K562 (cell line): Measurements from ENCODE around the gene MRPL2. TPM values are rescaled to one million over a fixed set of nuclear protein-coding genes. Genes with fewer than 3 reads are reported as not detected.

Experiments used
- ATAC-seq: fragments of 200-7000 bp; cut with Tn5 transposase; 3 replicates; pipeline ENCODE4 v1.9.1; 2020; ENCODE audit warnings: moderate library complexity
- BruUV-seq: library from RNA; stranded (reverse); fragments of 400-500 nt; replicated peaks from 2 replicates; lab custom pipeline; 2021; lab: Mats Ljungman, UMichigan
- CTCF ChIA-PET: fragments of 300-600 bp; formaldehyde crosslinking; extraction: SDS; loops from one replicate; lab custom pipeline; 2021; ENCODE audit warnings: low intra/inter-chr PET ratio; lab: Yijun Ruan, JAX
- POLR2A ChIA-PET: fragments of 300-600, 350-650 bp; sonication (Branson Sonifier 250); formaldehyde crosslinking; extraction: SDS; loops from one replicate; lab custom pipeline; 2021; ENCODE audit warnings: antibody characterized with exemption, inconsistent platforms; lab: Yijun Ruan, JAX
- DNase-seq, 4 experiments: peaks; one replicate each; pipeline versions ENCODE4 v3.0.0 to v3.0.0-alpha.2; 2011 to 2018; ENCODE audit warnings: low spot score in 3 of 4, mixed read lengths in 3 of 4; ENCODE audit errors: extremely low read depth in 1 of 4
- FAIRE-seq: peaks from 2 replicates; lab custom pipeline; 2011; peaks lifted over from hg19 to GRCh38; lab: Jason Lieb, UNC
- H2AFZ ChIP-seq: 2 replicates; pipeline ENCODE4 v1.6.0; 2011; ENCODE audit warnings: low read depth, low read length, control low read depth, inconsistent platforms
- H3K27ac ChIP-seq: fragments of 200-600 bp; 3 replicates; pipeline ENCODE4 v1.8.0; 2011; ENCODE audit warnings: low read depth, mild to moderate bottlenecking, control low read depth, inconsistent platforms, low read length, moderate library complexity, mixed read lengths; ENCODE audit errors: extremely low read depth
- H3K27me3 ChIP-seq, 2 experiments: fragments of 300-600 bp in 1 of 2; 2 replicates in 1 of 2; 3 replicates in 1 of 2; pipeline versions ENCODE4 v1.6.0 to v1.8.0; 2011; ENCODE audit warnings: inconsistent platforms in 2 of 2, low read length in 2 of 2, mild to moderate bottlenecking in 1 of 2, mixed read lengths in 1 of 2, moderate library complexity in 1 of 2; ENCODE audit not compliant: control insufficient read depth in 2 of 2, insufficient read depth in 2 of 2
- H3K36me3 ChIP-seq: fragments of 300-600 bp; 3 replicates; pipeline ENCODE4 v1.8.0; 2011; ENCODE audit warnings: mild to moderate bottlenecking, low read length, inconsistent platforms; ENCODE audit not compliant: control insufficient read depth, insufficient read depth
- H3K4me1 ChIP-seq, 2 experiments: fragments of 200-600 bp in 1 of 2; replicated peaks in 1 of 2; 2 replicates in 1 of 2; 3 replicates in 1 of 2; pipeline versions ENCODE4 v1.5.1 to v1.8.0; 2011; ENCODE audit warnings: inconsistent platforms in 2 of 2, low read length in 2 of 2, mild to moderate bottlenecking in 1 of 2, mixed read lengths in 1 of 2, moderate library complexity in 1 of 2; ENCODE audit not compliant: control insufficient read depth in 2 of 2, insufficient read depth in 2 of 2
- H3K4me2 ChIP-seq: 2 replicates; pipeline ENCODE4 v1.6.1; 2011; ENCODE audit warnings: low read length, control low read depth, inconsistent platforms, mixed read lengths; ENCODE audit not compliant: insufficient read depth
- H3K4me3 ChIP-seq: fragments of 200-600 bp; sonication (generic), shearing (Covaris generic); 2 replicates; pipeline ENCODE4 v1.5.1; 2016; ENCODE audit warnings: control low read depth, inconsistent platforms
- H3K79me2 ChIP-seq: fragments of 200-600 bp; 3 replicates; pipeline ENCODE4 v1.8.0; 2011; ENCODE audit warnings: low read length, inconsistent platforms; ENCODE audit not compliant: control insufficient read depth, insufficient read depth
- H3K9ac ChIP-seq, 2 experiments: 2 replicates each; pipeline versions ENCODE4 v1.6.0 to v1.6.1; 2011; ENCODE audit warnings: low read depth in 2 of 2, low read length in 2 of 2, control low read depth in 1 of 2, inconsistent platforms in 1 of 2, mild to moderate bottlenecking in 1 of 2, mixed read lengths in 1 of 2; ENCODE audit not compliant: insufficient read depth in 1 of 2
- H3K9me1 ChIP-seq: one replicate; pipeline ENCODE4 v1.6.0; 2011; ENCODE audit warnings: inconsistent platforms, mild to moderate bottlenecking, low read length, moderate library complexity; ENCODE audit not compliant: control insufficient read depth, insufficient read depth
- H3K9me3 ChIP-seq: replicated peaks from 2 replicates; pipeline ENCODE4 v1.5.1; 2011; ENCODE audit warnings: low read depth, low read length, inconsistent platforms; ENCODE audit not compliant: control insufficient read depth, insufficient read depth
- H4K20me1 ChIP-seq: replicated peaks from 2 replicates; pipeline ENCODE4 v1.6.1; 2011; ENCODE audit warnings: low read length, inconsistent platforms, mixed read lengths; ENCODE audit not compliant: control insufficient read depth, insufficient read depth
- ATF4 ChIP-seq: fragments of 450-650 bp; formaldehyde crosslinking; IDR thresholded peaks from 2 replicates; pipeline ENCODE4 v1.4.0; 2022; ENCODE audit warnings: mild to moderate bottlenecking, moderate library complexity
- CBX3 ChIP-seq, 2 experiments: IDR thresholded peaks; 1 replicate in 1 of 2; 2 replicates in 1 of 2; pipeline ENCODE4 v1.6.1; 2012; ENCODE audit warnings: inconsistent platforms in 2 of 2, low read length in 2 of 2, borderline replicate concordance in 1 of 2, control low read depth in 1 of 2
- DACH1 ChIP-seq: fragments of 450-650 bp; IDR thresholded peaks from 2 replicates; pipeline ENCODE4 v1.6.1; 2018; ENCODE audit not compliant: partially characterized antibody
- ELK1 ChIP-seq: sonication (generic); formaldehyde crosslinking; IDR thresholded peaks from 2 replicates; pipeline ENCODE4 v1.8.1; 2022; ENCODE audit warnings: missing genetic modification reagents
- HNRNPUL1 ChIP-seq: fragments of 200-400 bp; formaldehyde crosslinking; IDR thresholded peaks from 2 replicates; pipeline ENCODE4 v1.6.1; 2017; ENCODE audit warnings: low read length
- PCBP1 ChIP-seq: fragments of 200-400 bp; formaldehyde crosslinking; IDR thresholded peaks from 2 replicates; pipeline ENCODE4 v1.6.1; 2018; ENCODE audit warnings: mild to moderate bottlenecking, low read depth, low read length; ENCODE audit not compliant: poor library complexity, severe bottlenecking
- PCBP2 ChIP-seq: fragments of 200-400 bp; formaldehyde crosslinking; IDR thresholded peaks from 2 replicates; pipeline ENCODE4 v1.6.1; 2018; ENCODE audit warnings: low read length, low read depth, mild to moderate bottlenecking, moderate library complexity; ENCODE audit not compliant: poor library complexity, severe bottlenecking
- PHF8 ChIP-seq: fragments of 200-600 bp; sonication (generic); IDR thresholded peaks from 2 replicates; pipeline ENCODE4 v1.6.1; 2012; ENCODE audit warnings: mixed run types, mild to moderate bottlenecking, inconsistent platforms, low read length, moderate library complexity, borderline replicate concordance
- RNF2 ChIP-seq: sonication (generic); IDR thresholded peaks from 2 replicates; pipeline ENCODE4 v1.6.1; 2016
- SREBF2 ChIP-seq: sonication (generic); formaldehyde crosslinking; IDR thresholded peaks from 2 replicates; pipeline ENCODE4 v1.4.0; 2020; ENCODE audit warnings: mild to moderate bottlenecking, missing genetic modification reagents
- TAF1 ChIP-seq: IDR thresholded peaks from 2 replicates; pipeline ENCODE4 v1.6.1; 2011; ENCODE audit warnings: mild to moderate bottlenecking, low read length, moderate library complexity; ENCODE audit not compliant: insufficient read depth, control insufficient read depth, severe bottlenecking; ENCODE audit errors: extremely low read depth
- TFAM ChIP-seq: fragments of 250-450 bp; sonication (Bioruptor Pico); conservative IDR thresholded peaks from 2 replicates; pipeline ENCODE4 v1.5.0; 2021; ENCODE audit warnings: mild to moderate bottlenecking, moderate library complexity
- ZFP1 ChIP-seq: fragments of 450-650 bp; formaldehyde crosslinking; IDR thresholded peaks from 2 replicates; pipeline ENCODE4 v1.4.0; 2020; ENCODE audit warnings: mild to moderate bottlenecking, mixed read lengths
- ZNF586 ChIP-seq: fragments of 450-650 bp; formaldehyde crosslinking; conservative IDR thresholded peaks from 2 replicates; pipeline ENCODE4 v1.4.0; 2020; ENCODE audit warnings: mild to moderate bottlenecking, moderate library complexity
- WGBS: fragments of 100-300 bp; shearing (Covaris generic); methylation state at CpG from one replicate; pipeline ENCODE4 v1.1.6; 2016; ENCODE audit warnings: low coverage, mixed read lengths; ENCODE audit not compliant: insufficient coverage; ENCODE audit errors: missing lambda C conversion rate; 5-methylcytosine and 5-hydroxymethylcytosine counted together
- in situ Hi-C: fragments of 300-500 bp; cut with MboI; formaldehyde crosslinking; loops from 4 replicates; pipeline ENCODE4 v1.15.0; 2018; ENCODE audit warnings: inconsistent platforms, mixed read lengths
- intact Hi-C: fragments of 100-400 bp; cut with micrococcal nuclease; formaldehyde crosslinking; loops from 2 replicates; pipeline ENCODE4 v1.14.2; 2022
- polyA plus RNA-seq, 8 experiments: library from polyadenylated mRNA; depleted of rRNA in 4 of 8; stranded (reverse) in 5 of 8; unstranded in 3 of 8; fragments of >200 nt; fragmentation: Nextera tagmentation in 2 of 8; fragmentation: Illumina TruSeq in 1 of 8; extraction: Ambion mirVana in 2 of 8; extraction: Trizol in 1 of 8; gene quantifications; 2 replicates each; pipeline versions ENCODE4 v1.2.1 to v1.2.3, GENCODE V29; 2011 to 2014; ENCODE audit warnings: inconsistent platforms in 1 of 8, missing spikeins in 1 of 8
- total RNA-seq, 7 experiments: library from RNA; depleted of rRNA in 6 of 7; stranded (reverse); fragments of >200 nt in 6 of 7; fragmentation: Illumina TruSeq in 2 of 7; extraction: Trizol in 2 of 7; gene quantifications; 2 replicates each; pipeline versions ENCODE4 v1.2.1 to v1.2.3, GENCODE V29; 2011 to 2021; ENCODE audit warnings: low replicate concordance in 1 of 7

The MRPL2 gene
- total and polyA plus RNA-seq, 9 of the 15 experiments (the other 6 are each of a cell fraction or from before 2014, with no cell fraction given), result 63.1 to 262 (median 121) TPM

GRCh38 chr6:43097502-43097901 is 38.3 kb upstream of the MRPL2 start:
- no peak for FAIRE-seq
- intact Hi-C loops, result no loop called here
- H3K27me3 ChIP-seq, result no peaks in the 10 kb centered on the region

GRCh38 chr6:43097098-43097489 is 37.9 kb upstream of the MRPL2 start:
- Histone ChIP-seq H3K79me2 (no peaks in the 10 kb centered on the region), H3K27ac (peak overlapping the region; percentile 4; the same call in 1 of the 3 replicates), H4K20me1 (no peaks in the 10 kb centered on the region), H3K4me2 (no peak overlapping the region), H3K36me3 (no peaks in the 10 kb centered on the region), H3K4me3 (no peak overlapping the region), H3K9me1 (no peaks in the 10 kb centered on the region), H3K27me3 (no peaks in the 10 kb centered on the region), H3K9ac (peak overlapping the region in 1 of 2 experiments; percentile 23; a peak in 1 of 4 replicates), H3K4me1 (peaks cover 22 to 27% of the 10 kb centered on the region in 2 experiments), H3K9me3 (no peaks in the 10 kb centered on the region), H2AFZ (peak overlapping the region; percentile 41)
- FAIRE-seq (no peak), ATAC-seq (no peak), DNase-seq (no peak)
- ChIA-PET POLR2A (interaction anchor here (0.6 to 2.5 kb wide), 12 partner anchors 10 to 1721 kb away, joined by 3 to 11 read pairs (median 4); partner anchors contain the start of genes KLHDC3 and TJAP1), CTCF (interaction anchor here (1.0 kb wide), 1 partner anchor 9 kb away, joined by 3 read pairs; no protein-coding TSS in a partner anchor)
- 43% methylated on average over 5 of the region's 5 CpGs for WGBS
- no TSS peak for BruUV-seq
- intact Hi-C loops, result no loop called here
- in situ Hi-C loops, result no loop called here
- TF ChIP-seq TFAM (CRISPR knock-in tag), result no peak
- TF ChIP-seq RNF2, result no peak
- no peak for TF ChIP-seq CBX3 (IDR thresholded peaks at IDR 0.05; ENCODE audit: borderline replicate concordance in 1 of 2, low read length in 2 of 2)
- TF ChIP-seq ZNF586 (CRISPR knock-in tag), result no peak
- no peak for TF ChIP-seq PHF8
- TF ChIP-seq ZFP1 (CRISPR knock-in tag), result no peak
- no peak for TF ChIP-seq DACH1
- no peak for TF ChIP-seq PCBP2
- no peak for TF ChIP-seq ATF4
- no peak for TF ChIP-seq TAF1
- TF ChIP-seq PCBP1, result no peak

More at GRCh38 chr6:43097502-43097901, 38.3 kb upstream of the MRPL2 start:
- Histone ChIP-seq H3K9me3 (no peaks in the 10 kb centered on the region), H3K79me2 (no peaks in the 10 kb centered on the region), H3K4me3 (no peak overlapping the region), H3K4me2 (peak overlapping the region; percentile 2; the same call in 1 of the 2 replicates), H3K36me3 (no peaks in the 10 kb centered on the region), H2AFZ (peak overlapping the region; percentile 41), H3K27ac (no peak overlapping the region), H3K9me1 (no peaks in the 10 kb centered on the region), H3K4me1 (peaks cover 22 to 27% of the 10 kb centered on the region in 2 experiments), H3K9ac (no peak overlapping the region), H4K20me1 (no peaks in the 10 kb centered on the region)
- ATAC-seq (no peak), DNase-seq (no peak)
- WGBS, result 42% methylated on average over 4 of the region's 4 CpGs
- in situ Hi-C loops, result no loop called here
- CTCF ChIA-PET, result no interaction called here
- POLR2A ChIA-PET, result interaction anchor here (0.6 to 2.5 kb wide), 9 partner anchors 14 to 379 kb away, joined by 3 to 11 read pairs (median 4); partner anchors contain the start of gene TJAP1
- BruUV-seq, result no TSS peak
- no peak for TF ChIP-seq HNRNPUL1
- TF ChIP-seq SREBF2 (CRISPR knock-in tag), result no peak
- TF ChIP-seq ELK1, result no peak
